LHCN-M2 (cell line): ENCODE measurements around the gene DRC3. TPM values are rescaled to one million over a fixed set of nuclear protein-coding genes. Genes with fewer than 3 reads are reported as not detected.
A peak's percentile ranks its signal among the peaks of the same experiment; 100 is the strongest.

Source experiments
- DNase-seq: peaks from one replicate; pipeline ENCODE4 v3.0.0-alpha.2; 2012; ENCODE audit warnings: low read depth
- total RNA-seq: library from RNA; depleted of rRNA; stranded (reverse); fragments of >200 nt; gene quantifications from 2 replicates; pipeline ENCODE4 v1.2.3, GENCODE V29; 2014

Gene DRC3
- total RNA-seq, 1 experiment from 2014 or later, result 1.1 TPM

DNA sequence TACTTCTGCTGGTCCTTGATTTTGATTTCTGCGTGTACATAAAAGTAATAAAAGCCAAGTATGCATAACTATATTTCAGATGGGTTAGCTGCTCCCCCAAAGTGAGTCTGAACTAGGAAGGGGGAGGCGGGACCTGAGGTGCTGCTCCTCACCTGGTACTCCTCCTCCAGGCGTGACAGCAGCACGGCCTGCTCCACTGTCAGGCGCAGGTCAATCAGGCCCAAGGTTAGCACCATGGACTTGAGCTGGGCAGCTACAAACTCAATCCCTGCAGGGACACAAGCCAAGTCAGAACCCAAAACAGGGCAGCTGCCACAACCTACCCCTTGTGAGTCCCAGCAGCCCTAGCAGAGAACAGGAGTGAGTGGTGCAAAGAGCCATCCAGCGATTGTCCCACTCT, 48.3 kb downstream of the DRC3 start:
- DNase-seq, result no peak

DNA sequence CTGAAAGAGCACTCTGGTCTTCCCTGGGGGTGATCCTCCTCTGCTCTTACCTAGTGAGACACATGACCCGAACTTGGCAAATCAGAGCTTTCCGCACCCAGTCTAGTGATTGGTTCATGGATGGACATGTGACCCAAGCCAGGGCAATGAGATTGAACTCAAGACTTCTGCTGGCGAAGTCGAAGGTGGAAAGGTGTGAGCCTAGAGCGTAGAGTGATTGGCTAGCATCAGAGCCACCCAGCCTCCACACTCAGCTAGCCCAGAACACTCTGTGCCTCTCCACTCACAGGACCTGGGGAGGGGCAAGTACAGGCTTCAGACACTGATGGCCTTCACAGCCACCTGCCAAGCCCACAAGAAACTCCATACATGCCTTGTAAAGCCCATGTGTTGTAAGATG, 48.7 kb downstream of the DRC3 start:
- DNase-seq, result no peak

DNA sequence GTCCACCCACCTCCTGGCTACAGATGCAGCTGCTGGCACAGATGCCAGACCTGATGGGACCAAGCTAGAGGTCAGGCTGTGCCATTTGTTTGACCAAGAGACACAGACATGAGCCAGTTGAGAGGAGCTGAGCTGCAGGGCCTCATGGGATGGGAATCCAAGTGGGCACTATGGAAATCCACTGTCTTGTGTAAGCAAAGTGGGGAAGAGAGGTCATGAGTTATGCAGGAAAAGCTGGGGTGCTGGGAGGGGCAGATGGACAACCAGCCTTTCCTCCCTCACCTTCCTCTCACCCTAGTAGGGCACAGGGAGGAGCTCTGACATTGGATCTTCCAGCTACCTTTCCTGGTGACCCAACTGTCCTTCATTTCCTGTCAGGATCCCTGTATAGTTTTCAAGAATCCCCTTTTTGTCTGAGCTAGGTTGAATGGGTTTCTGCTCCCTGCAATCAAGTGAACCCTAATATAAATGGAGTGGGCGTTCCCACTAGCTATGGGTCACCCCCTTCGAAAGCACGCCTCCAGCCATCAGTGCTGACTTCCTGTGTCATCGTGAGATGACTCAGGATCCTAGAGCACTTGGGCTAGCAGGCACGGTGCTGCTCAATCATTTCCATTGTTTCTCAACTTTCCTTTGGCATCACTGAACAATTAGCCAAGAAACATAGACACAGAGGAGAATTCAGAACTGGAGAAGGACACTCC, 52.7 kb downstream of the DRC3 start:
- peak; percentile 61 for DNase-seq

DNA sequence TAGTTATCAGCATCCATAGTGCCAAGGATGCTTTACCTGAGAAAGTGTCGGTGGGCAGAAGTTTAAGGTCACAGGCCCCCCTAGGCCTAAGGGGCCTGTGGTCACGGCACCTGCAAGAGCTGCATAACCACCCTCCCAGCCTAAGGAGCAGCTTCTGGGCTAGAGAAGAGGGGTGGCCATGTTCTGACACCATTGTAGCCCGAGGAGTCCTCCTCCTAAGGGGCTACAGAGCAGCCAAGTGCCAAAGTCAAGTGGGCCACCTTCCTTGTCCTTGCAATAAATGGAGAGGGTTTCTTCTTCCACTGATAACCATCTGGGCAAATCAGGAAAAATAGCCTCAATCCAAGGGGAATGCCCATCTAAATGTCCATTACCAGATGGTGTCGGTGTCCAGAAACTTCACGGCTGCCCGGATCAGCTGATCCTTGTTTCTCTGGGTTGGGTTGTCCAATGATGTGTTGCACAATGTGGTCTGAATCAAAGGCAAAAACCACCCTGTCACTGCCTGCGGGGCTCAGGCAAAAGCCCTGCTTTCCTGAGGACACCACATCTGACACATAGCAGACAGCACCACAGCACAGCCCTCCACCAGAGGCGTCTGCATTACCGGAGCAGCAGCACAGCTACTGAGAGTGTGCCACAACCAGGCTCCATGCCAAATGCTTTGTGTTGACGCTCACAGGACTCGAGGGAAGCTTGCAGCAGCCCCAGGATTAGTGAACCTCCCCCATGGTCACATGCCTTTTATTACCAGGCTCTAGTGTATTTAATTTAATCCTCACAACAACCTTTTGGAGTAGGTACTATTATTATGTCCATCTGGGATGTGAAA, 53.5 kb downstream of the DRC3 start:
- peak; percentile 80 for DNase-seq

DNA sequence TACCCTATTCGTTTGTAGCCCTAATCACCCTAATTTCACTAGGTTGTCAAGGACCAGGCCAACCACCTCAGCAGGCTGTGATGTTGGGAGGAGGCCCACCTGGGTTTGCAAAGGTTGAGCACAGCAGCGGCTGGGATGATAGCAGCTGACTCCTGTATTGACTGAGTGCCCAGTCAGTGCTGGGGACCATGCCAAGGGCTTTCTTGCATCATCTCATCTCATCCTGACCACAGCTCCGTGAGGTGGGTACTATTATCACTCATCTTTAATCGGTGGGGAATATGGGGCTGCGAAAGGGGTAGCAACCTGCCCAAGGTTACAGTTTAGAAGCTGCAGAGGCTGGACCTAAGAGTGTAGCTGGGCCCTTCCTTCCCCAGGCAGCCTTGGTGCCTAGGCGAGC, 54.6 kb downstream of the DRC3 start:
- no peak for DNase-seq

DNA sequence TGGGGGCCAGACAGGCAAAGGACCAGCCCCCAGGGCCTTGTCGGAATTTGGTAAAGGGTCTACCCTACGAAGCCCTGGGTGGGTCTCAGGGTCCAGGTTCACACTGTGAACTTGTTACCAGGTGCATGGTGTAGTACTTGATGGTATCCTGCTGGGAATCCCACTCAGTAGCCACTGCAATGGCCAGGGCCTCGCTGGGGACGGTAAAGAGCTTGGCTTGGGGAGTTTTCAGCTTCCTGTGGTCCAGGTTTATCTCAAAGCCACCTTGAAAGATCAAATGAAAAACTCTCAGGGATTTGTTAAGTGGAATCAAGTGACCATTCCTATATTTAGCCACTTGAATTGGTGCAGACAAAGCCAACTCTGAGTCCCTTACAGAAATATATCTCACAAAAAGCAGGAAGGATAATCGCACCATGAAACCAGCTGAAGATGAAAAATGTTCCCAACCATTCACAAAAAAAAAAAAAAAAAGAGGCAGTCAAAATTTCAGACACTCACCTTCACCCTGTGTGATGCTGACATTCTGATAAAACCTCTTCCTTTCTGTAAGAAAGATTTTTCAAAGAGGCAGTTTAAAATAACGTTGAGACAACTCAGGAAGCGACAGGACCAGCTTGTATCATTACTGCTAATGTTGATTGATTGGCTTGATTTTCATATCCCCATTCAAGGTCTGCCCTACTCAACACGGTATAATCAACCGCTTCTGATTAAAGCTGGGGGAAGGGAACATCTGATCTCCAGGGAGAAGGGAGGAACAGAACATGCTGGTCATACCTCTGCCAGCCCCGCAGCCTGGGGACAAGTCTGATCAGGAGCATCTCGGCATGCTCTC, 55.7 kb downstream of the DRC3 start:
- DNase-seq, result no peak

DNA sequence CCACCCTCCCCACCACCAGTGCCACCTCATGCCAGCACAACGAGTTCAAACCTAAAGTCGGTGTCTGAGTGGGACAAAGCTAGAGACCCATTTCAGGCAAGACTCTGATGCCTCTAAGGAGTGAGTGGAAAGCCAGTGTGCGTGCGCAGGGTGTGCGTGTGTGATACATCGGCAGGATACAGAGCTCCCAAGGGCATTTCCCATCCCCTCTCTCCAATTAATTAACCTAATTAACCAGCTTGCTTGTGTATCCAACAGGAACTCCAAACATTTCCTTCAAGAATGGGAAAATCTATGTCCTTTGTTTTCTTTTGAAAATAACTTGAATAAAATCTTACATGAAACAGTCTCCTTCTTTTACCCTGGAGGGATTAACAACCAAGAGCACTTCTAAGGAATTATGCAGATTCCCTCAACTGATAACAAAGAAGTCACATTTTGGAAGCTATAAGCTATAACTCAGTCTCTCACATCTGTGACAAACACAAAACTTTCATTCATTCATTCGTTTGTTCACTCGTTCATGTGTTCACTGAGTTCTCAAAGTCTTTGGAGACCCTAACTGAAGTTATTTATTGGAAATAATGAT, 56.4 kb downstream of the DRC3 start:
- DNase-seq, result no peak

DNA sequence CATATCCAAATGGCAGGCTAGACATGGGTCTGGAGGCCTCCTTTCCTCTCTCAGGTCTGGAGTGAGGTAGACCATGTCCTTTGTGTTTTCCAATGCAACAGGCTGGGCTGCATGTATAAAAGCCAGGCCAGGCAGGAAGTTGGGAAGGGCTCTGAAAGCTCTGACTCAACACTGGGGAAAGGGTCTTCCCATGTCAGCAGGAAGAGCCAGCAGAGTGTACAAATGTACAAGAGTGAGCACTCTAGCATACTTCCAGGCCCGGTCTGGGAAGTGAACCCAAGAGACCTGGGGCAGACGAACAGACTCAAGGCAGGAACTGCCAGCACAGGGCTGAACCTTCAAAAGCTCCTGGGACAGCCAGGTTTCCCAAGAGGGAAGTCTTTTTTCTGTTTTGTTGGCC, 59.3 kb downstream of the DRC3 start:
- DNase-seq, result no peak

DNA sequence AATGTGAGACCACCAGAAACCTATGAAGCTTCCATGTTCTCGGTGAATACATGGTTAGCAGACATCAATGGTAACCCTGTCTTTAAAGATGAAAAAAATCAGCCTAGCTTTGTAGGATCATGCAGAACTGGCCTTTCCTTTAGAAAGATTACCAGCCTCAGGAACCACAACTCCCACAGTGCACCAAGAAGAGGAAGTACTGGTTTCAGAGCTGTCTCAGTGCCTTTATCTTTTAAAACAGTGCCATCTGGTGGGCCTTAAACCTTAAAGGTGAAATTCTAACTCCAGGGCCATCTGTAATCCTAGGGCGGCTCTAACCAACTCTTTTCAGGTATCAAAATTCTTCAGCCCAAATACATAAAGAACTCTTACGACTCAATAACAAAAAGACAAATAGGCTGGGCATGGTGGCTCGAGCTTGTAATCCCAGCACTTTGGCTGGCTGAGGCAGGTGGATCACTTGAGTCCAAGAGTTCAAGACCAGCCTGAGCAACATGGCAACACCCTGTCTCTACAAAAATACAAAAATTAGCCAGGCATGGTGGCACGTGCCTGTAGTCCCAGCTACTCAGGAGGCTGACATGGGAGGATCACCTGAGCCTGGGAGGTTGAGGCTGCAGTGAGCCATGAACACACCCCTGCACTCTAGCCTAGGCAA, 60.9 kb downstream of the DRC3 start:
- peak; percentile 82 for DNase-seq

DNA sequence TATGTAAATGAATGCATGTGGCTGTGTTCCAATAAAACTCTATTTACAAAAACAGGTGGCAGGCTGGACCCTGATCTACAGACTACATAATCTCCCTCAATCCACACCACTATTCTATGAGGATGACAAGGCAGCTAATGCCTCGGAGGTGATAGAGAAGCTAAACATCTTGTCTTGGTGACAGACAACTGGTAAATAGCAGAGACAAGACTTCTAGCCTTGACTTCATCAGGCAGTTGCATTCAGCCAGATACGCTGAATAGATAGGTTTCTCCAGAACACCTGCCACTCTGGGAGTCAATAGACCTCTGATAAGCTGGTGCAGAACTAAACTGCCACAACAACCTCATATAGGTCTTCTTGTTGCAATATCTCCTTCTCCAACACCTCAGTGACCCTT, 63.0 kb downstream of the DRC3 start:
- no peak for DNase-seq

DNA sequence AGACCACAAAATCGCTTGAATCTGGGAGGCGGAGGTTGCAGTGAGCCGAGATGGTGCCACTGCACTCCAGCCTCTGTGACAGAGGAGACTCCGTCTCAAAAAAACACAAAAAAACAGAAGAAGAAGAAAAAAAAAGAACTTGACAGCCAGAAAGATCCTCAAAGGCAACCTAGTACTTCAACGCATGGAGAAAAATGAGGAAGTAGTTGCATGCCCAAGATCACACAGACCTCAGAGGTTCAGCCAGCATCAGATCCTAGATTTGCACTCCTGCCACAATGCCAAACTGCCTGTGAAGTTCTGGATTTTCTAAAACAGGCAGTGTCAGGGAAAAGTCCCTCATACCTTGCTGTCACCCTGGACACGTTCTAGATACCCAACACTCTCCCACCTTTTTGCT, 64.8 kb downstream of the DRC3 start:
- no peak for DNase-seq

DNA sequence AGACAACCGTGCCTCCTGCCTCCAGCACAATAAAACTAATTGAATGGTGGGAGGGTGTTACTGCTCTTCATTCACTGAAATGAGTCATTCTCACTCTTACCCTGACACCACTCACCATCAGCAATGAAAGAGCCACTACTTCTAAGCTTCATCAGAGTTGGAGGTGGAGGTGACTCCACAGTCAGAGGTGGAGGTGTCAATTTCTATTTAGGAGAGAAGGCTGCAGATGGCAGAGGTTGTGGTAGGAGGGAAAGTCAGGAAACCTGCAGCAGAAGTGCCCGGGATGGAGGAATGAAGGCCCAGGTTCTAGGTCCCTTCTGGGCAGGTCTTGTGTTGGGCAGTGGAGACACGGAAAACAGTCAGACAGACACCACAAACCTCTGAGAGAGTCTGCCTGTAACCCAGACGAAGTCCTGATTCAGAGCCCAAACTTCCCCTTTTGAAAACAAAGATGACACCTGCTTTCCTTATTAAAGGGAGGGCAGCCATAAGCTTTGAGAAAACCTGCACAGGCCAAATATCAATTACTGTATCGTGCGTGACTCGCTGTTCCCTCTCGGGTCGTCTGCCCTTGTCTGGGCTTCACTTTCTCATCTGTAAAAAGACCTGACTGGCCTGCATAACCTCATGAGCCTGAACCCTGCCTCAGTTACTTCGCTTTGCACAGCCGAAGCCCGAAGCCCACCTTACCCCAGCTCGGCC, 65.6 kb downstream of the DRC3 start:
- no peak for DNase-seq

DNA sequence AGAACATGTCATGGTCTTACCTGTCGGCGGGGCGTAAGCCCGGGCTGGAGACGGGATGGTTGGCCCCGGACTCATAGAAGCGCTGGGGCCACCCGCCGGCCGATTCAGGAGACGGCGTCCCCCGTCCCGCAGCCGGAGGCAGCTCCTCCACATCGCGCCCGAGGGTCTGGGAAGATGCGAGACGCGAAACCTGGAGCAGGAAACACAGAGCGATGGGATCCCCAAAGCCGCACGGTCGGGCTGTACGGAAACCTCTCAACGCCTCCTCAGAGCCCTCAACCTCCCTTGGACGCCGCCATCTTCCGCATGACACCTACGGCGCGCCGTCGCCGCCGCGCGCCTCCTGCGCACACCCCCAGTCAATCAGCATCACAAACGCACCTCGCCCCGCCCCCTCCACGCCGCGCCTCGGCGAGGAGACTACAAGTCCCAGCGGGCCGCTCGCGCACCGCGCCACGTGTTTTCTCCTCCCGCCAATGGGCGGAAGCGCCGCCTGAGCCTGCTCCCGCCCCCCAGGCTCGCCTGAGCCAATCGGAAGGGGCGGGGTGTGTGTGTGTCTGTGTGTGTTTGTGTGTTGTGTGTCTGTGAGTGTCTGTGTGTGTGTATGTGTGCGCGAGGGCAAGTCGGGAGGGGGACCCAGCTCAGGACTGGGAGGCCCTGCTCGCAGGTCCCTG, 66.3 kb downstream of the DRC3 start, which contains the start of the genes ATPAF2 and GID4:
TSS of gene ATPAF2 (minus strand) at position 308 of the 674 bp plus-strand sequence. CDS start at position 153, 155 bp downstream.
TSS of gene GID4 (plus strand) at position 548 of the 674 bp plus-strand sequence. CDS start at position 605, 57 bp downstream.
- DNase-seq, result peak; percentile 99

DNA sequence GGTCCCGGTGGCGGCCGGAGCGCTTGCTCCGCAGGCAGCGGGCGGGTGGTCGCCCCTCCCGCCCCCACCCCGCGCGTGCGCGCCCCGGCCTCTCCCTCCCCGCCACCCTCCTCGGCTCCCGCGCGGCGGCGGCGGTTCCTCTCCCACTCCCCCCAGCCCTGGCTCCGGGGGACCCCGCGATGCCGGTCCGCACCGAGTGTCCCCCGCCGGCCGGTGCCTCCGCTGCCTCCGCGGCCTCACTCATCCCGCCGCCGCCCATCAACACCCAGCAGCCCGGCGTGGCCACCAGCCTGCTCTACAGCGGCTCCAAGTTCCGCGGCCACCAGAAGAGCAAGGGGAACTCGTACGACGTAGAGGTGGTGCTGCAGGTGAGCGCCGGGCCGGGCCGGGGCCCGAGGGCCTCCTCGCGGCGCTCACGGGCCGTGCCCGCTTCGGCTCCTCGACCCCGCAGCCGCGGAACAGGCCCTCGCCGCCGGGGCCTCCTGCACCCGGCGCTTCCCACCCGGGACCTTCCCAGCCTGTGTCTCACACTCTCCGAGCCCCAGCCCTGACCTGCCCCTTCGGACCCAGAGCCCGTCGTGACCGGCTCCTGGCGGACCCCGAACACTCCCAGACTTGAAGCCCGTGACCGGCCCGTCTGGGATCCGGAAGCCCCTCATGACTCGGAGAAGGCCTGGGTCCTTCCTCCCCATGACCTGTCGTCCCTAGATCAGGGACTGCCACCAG, 67.0 kb downstream of the DRC3 start:
- DNase-seq, result no peak

DNA sequence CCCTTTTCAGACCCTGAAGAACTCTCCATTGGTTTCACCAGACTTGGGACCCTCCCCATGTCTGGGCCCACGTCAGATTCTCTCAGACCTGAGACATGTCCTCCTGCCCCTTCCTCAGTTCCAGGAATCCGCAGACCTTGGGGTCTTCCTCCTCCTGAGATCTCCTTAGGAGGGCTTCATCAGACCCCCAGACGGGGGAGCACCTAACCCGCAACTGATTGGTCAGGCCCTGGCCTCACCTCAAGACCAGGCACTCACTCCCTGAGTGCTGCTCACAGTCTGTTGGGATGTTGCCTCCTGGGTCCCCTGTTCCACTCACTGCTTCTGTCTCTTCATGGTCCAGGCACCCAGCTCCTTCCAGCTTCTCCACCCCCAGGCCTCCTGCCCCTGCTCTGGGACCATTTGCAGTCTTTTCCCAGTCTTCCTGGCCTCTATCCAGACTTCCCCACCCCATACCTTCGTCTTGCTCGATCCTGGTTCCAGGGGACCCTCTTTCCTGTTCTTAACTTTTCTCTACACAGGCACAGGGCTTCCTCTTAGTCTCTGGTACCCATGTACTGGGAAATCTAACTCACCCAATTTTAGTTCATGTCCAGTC, 67.7 kb downstream of the DRC3 start:
- DNase-seq, result no peak

DNA sequence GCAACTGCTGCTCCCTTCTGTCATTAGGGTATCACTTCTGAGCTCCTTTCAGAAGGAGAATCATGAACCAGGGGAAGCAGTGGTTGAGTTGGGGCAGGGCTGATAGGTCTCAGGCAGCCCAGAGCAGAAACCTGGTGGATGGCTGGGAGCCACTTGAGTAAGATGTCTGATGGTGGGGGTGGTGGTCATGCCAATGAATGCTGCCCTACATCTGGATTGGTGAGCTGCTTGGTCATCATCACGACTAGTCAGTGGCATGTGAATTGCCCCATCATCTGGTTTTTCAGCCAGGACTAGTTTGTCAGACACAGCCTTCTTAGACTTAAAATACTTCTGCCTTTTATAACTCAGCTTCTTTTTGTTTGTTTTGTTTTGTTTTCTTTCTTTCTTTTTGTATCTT, 69.1 kb downstream of the DRC3 start:
- peak; percentile 44 for DNase-seq

DNA sequence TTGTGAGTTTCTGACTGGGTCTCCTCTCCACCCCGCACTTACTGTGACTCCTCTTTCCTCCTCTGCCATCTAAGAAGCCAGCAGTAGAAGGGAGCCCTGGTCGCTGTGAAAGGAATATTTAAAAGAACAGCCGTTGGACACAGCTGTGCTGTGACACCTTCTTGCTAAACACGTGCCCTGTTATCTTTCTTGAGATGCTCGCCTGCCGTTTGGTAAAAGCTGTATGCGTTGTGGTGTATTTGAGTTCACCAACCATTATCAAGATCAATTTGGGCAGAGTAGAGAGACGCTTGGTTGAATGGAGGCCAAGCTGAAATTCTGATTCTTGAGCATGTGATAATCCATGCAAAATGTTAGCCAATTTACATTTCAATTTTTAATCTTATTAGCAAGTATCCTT, 70.3 kb downstream of the DRC3 start:
- DNase-seq, result no peak

DNA sequence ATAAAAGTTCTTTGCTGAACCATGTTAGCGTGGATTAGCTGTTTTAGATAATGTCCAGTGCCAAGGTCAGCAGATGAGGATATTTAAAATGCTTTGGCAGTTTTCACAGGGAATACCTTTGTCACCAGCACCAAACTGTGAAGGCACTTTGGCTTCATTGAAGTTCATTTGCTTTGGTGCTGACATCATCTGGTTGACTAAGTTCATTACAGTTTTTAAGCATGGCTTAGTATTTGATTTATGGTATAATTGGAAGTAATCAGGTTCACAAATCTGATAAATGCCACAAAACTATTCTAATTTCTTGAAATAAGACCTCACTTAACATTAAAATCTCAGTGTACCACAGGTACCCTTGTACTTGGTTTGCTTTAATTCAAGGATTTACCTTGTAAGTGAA, 70.8 kb downstream of the DRC3 start:
- no peak for DNase-seq

DNA sequence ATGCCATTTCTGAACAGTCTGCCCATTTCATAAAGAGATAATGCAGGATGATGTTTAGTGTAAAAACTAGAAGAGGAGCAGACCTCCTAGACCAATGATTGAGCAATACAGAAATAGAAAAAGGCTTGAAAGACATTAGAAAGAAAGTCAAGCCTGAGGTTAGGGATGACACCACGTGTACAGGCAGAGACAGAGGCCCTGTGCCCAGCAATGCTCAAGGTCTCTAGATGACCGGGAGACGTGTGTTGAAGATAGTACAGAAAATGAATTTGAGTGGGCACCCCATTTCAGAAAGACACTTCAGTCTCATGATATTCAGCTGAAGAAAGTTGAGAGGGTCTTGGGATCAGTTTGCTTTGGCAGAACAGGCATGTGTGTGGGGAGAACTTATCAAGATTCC, 71.9 kb downstream of the DRC3 start:
- DNase-seq, result no peak
